Common myeloid progenitor, CD34-positive (primary cell): ENCODE data around the gene FUZ.

Experiments used
- CTCF ChIA-PET: fragments of 350-600 bp; sonication (Branson Sonifier 250); formaldehyde crosslinking; loops from one replicate; lab custom pipeline; 2021; ENCODE audit warnings: antibody characterized with exemption; lab: Charles Lee
- POLR2A ChIA-PET: fragments of 350-600 bp; sonication (Branson Sonifier 250); formaldehyde crosslinking; loops from one replicate; lab custom pipeline; 2021; ENCODE audit warnings: antibody characterized with exemption; lab: Charles Lee
- DNase-seq, 3 donors: peaks; one replicate each; pipeline versions ENCODE4 v3.0.0 to v3.0.0-alpha.2; 2013
- H3K27ac ChIP-seq, 2 experiments: 1 replicate in 1 of 2; 2 replicates in 1 of 2; pipeline ENCODE4 v1.7.0; 2013; ENCODE audit warnings: inconsistent platforms in 2 of 2, low read length in 2 of 2, mild to moderate bottlenecking in 2 of 2, low read depth in 1 of 2, moderate library complexity in 1 of 2; ENCODE audit not compliant: severe bottlenecking in 2 of 2, insufficient read depth in 1 of 2, poor library complexity in 1 of 2
- H3K27me3 ChIP-seq, 5 experiments: replicated peaks in 2 of 5; 1 replicate in 3 of 5; 2 replicates in 2 of 5; pipeline versions ENCODE4 v1.6.1 to v1.7.0; 2013; ENCODE audit warnings: low read length in 4 of 5, mild to moderate bottlenecking in 2 of 5, moderate library complexity in 2 of 5, inconsistent platforms in 1 of 5; ENCODE audit not compliant: insufficient read depth in 5 of 5, control insufficient read depth in 4 of 5
- H3K36me3 ChIP-seq, 4 experiments: 1 replicate in 2 of 4; 2 replicates in 2 of 4; pipeline versions ENCODE4 v1.6.1 to v1.7.0; 2013; ENCODE audit warnings: low read length in 3 of 4, control low read depth in 1 of 4, mild to moderate bottlenecking in 1 of 4; ENCODE audit not compliant: control insufficient read depth in 4 of 4, insufficient read depth in 4 of 4
- H3K4me1 ChIP-seq, 4 experiments: 1 replicate in 3 of 4; 2 replicates in 1 of 4; pipeline versions ENCODE4 v1.6.1 to v1.7.1; 2013; ENCODE audit warnings: low read length in 3 of 4, mild to moderate bottlenecking in 3 of 4, control low read depth in 1 of 4, inconsistent platforms in 1 of 4, moderate library complexity in 1 of 4; ENCODE audit not compliant: control insufficient read depth in 4 of 4, insufficient read depth in 4 of 4; ENCODE audit errors: control extremely low read depth in 1 of 4
- H3K4me3 ChIP-seq, 7 experiments: 1 replicate in 4 of 7; 2 replicates in 3 of 7; pipeline versions ENCODE4 v1.5.1 to v1.7.0; 2013; ENCODE audit warnings: mild to moderate bottlenecking in 7 of 7, low read length in 6 of 7, moderate library complexity in 6 of 7, inconsistent platforms in 2 of 7, low read depth in 2 of 7, control low read depth in 1 of 7; ENCODE audit not compliant: insufficient read depth in 4 of 7, control insufficient read depth in 1 of 7; ENCODE audit errors: extremely low read depth in 1 of 7
- H3K9me3 ChIP-seq, 5 experiments: 1 replicate in 4 of 5; 2 replicates in 1 of 5; pipeline versions ENCODE4 v1.6.1 to v1.7.1; 2013; ENCODE audit warnings: low read length in 4 of 5, mild to moderate bottlenecking in 2 of 5, inconsistent platforms in 1 of 5, low read depth in 1 of 5, moderate library complexity in 1 of 5; ENCODE audit not compliant: control insufficient read depth in 4 of 5, insufficient read depth in 2 of 5; ENCODE audit errors: control extremely low read depth in 1 of 5
- WGBS: methylation state at CpG from one replicate; pipeline ENCODE4 v1.1.5; 2013; ENCODE audit not compliant: insufficient coverage; 5-methylcytosine and 5-hydroxymethylcytosine counted together

Gene FUZ

DNA sequence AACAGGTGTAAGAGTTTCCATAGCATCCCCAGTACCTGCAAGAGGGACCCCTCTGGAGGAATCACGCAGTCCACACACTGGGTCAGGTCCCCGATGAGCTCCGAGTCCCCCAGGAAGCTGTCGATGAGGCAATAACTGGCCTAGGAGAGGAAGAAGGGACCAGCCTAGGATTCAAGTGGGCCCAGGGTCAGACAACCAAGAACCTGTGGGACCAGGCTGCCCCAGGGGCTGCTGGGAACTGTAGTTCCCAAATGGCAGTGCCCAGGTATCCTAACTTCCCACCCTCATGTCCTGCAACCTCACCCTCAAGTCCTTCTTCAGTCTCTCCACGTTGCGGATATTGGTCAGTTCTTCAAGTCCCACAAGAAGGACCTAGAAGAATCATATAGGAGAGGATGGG, 1.8 kb downstream of the FUZ start:
- Histone ChIP-seq H3K27ac (no peak overlapping the region), H3K27me3 (no peaks in the 10 kb centered on the region), H3K36me3 (peaks cover 0 to 4% (median 2%) of the 10 kb centered on the region in 4 experiments), H3K4me1 (peaks cover 9 to 51% (median 36%) of the 10 kb centered on the region in 4 experiments), H3K4me3 (no peak overlapping the region), H3K9me3 (no peaks in the 10 kb centered on the region)
- DNase-seq: no peak
- CTCF ChIA-PET: interaction anchor here (1.2 to 3.5 kb wide), 4 partner anchors 37 to 122 kb away, joined by 3 to 8 read pairs (median 5); partner anchors contain the start of genes ADM5 and PTOV1
- POLR2A ChIA-PET: no interaction called here
- WGBS: 92% methylated on average over 6 of the region's 6 CpGs

DNA sequence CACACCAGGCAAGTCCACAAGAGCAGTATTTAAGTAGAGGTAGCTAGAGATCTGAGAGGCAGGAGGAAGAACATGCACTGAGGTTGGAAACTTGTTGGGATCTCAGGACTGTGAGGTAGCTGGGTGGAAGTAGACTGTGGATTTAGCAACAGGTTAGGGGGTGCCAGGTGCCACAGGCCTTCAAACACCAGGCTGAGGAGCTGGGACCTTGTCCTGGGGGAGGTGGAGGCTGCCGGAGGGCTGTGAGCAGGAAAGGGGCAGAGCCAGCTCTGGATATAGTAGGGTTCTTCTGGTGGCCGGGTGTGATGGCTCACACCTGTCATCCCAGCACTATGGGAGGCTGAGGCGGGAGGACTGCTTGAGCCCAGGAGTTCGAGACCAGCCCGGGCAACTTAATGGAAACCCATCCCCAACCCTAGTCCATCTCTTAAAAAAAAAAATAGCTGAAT, 3.1 kb downstream of the FUZ start:
- H3K4me3 ChIP-seq: peak overlapping the region in 4 of 7 experiments; percentile 65 to 89 (median 78)
- CTCF ChIA-PET: interaction anchor here (0.6 to 3.5 kb wide), 5 partner anchors 35 to 125 kb away, joined by 3 to 8 read pairs (median 4); partner anchors contain the start of gene PTOV1
- H3K27ac ChIP-seq: no peak overlapping the region

DNA sequence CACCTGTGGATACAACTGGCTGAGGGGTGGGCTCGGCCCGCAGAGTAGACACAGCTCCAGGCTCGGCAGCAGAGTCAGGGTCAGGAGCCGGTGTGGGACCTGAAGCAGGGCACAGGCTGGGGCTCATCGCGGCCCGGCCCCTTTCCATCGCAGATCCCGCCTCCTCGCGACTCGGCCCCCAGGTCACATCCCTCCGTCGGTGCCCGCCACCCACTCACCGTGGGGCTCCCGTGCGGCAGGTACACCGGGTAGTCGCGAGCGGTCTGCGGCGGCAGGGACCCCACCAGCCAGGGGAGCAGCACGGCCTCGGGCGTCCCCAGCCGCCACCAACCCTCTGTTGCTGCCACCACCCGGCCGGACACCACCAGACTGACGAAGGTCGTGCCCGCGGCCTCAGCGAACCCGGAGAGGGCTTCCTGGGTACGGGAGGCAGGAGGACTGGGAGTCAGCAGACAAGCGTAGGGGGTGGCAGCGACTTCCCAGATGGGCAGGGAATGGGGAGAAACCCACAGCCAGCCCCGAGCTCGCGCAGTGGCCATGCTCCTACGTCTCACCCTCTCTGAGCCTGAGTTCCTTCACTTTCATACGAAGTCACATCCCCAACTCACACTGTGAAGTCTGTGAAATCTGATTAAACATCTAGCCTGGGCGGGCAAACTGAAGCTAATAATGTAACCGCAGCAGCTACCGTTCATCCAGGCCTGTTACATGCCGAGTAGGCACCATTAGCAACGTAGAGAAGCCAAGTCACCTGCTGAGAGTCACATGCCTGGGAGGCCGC, 3.7 kb downstream of the FUZ start:
- CTCF ChIA-PET: interaction anchor here (1.2 to 3.5 kb wide), 3 partner anchors 35 to 66 kb away, joined by 3 to 8 read pairs (median 4); partner anchors contain the start of gene PTOV1
- Histone ChIP-seq H3K4me3 (peak overlapping the region in 6 of 7 experiments; percentile 27 to 89 (median 75)), H3K9me3 (no peaks in the 10 kb centered on the region), H3K36me3 (peaks cover 0 to 22% (median 18%) of the 10 kb centered on the region in 4 experiments), H3K4me1 (peaks cover 9 to 51% (median 38%) of the 10 kb centered on the region in 4 experiments), H3K27ac (no peak overlapping the region), H3K27me3 (no peaks in the 10 kb centered on the region)
- POLR2A ChIA-PET: no interaction called here
- WGBS: 13% methylated on average over 44 of the region's 50 CpGs
- DNase-seq: peak in 2 of 3 donors; percentile 33 to 54

More for the DNA sequence above, 3.1 kb downstream of the FUZ start:
- H3K4me1 ChIP-seq: peaks cover 9 to 51% (median 38%) of the 10 kb centered on the region in 4 experiments
- H3K36me3 ChIP-seq: peaks cover 0 to 17% (median 12%) of the 10 kb centered on the region in 4 experiments
- DNase-seq: no peak
- 90% methylated on average over 5 of the region's 5 CpGs for WGBS
- no peaks in the 10 kb centered on the region for H3K27me3 ChIP-seq
- no peaks in the 10 kb centered on the region for H3K9me3 ChIP-seq
- POLR2A ChIA-PET: no interaction called here

DNA sequence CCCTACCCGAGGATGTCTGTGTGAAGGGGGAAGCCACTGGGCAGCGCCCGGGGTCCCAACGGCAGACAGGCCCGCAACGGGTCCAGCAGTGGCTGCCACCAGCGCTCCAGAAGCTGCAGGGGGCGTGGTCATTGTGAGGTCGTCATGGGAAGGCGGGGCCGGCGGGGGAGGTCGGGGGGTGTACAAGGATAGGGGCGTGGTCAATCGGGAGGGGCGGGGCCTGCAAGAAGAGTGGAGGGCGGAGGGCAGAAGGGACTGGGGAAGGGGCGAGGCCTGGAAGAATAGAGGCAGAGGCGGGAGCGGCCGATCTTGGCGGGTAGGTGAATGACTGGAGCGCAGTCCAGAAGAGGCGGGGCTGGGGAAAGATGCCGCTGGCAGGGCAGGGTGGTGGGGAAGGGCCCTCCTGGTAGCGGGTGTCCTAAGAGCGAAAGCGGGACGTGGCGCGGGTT, 4.4 kb downstream of the FUZ start:
- H3K9me3 ChIP-seq: no peaks in the 10 kb centered on the region
- peak overlapping the region in 6 of 7 experiments; percentile 27 to 89 (median 75) for H3K4me3 ChIP-seq
- ChIA-PET CTCF (no interaction called here), POLR2A (no interaction called here)
- WGBS: 0% methylated on average over 16 of the region's 31 CpGs
- no peak overlapping the region for H3K27ac ChIP-seq
- peak; percentile 89 to 94 (median 93) for DNase-seq
- peaks cover 6 to 45% (median 36%) of the 10 kb centered on the region in 4 experiments for H3K4me1 ChIP-seq
- peaks cover 0 to 23% (median 19%) of the 10 kb centered on the region in 4 experiments for H3K36me3 ChIP-seq
- no peaks in the 10 kb centered on the region for H3K27me3 ChIP-seq

DNA sequence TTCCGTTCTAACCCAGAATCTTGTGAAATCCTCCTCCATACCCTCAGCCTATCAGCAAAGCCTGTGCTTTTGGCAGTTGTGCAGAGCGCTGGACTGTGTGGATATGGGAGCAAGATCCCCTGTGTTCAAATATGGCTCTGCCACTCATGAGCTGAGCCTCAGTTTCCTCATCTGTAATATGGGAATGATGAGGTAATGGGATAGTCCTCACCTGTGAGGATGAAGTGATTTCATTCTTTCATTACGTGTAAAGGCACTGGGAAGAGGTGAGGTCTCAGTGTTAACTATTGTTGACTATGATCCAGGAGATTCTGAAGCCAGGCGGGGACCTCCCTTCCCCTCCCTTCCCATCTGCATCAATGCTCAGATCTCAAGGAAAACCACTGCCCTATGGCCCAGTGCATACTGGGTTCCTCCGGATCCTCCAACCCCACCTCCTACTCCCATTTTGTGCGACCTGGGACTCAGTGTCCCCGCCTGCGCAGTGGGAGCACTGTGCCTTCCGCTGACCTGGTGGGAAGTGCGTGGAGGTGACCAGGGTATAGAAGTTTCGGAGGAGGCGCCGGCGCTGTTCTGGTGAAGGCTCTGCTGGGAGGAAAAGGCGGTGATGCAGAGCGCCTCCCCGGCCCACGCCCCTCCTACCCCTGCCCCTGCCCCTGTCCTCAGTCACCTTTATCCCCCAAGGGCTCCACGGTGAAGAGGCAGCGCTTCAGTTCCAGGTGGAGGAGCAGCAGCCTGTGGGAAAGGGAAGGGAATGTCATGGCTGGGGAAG, 5.0 kb downstream of the FUZ start:
- DNase-seq: no peak
- no peaks in the 10 kb centered on the region for H3K27me3 ChIP-seq
- H3K9me3 ChIP-seq: no peaks in the 10 kb centered on the region
- CTCF ChIA-PET: interaction anchor here (0.9 to 1.0 kb wide), 3 partner anchors 22 to 40 kb away, joined by 3 read pairs; no protein-coding TSS in a partner anchor
- peak overlapping the region in 2 of 7 experiments; percentile 75 to 89 for H3K4me3 ChIP-seq
- H3K4me1 ChIP-seq: peaks cover 6 to 45% (median 36%) of the 10 kb centered on the region in 4 experiments
- POLR2A ChIA-PET: no interaction called here
- H3K36me3 ChIP-seq: peaks cover 0 to 30% (median 25%) of the 10 kb centered on the region in 4 experiments
- WGBS: 88% methylated on average over 13 of the region's 20 CpGs
- peak overlapping the region in 1 of 2 experiments; percentile 18 for H3K27ac ChIP-seq

DNA sequence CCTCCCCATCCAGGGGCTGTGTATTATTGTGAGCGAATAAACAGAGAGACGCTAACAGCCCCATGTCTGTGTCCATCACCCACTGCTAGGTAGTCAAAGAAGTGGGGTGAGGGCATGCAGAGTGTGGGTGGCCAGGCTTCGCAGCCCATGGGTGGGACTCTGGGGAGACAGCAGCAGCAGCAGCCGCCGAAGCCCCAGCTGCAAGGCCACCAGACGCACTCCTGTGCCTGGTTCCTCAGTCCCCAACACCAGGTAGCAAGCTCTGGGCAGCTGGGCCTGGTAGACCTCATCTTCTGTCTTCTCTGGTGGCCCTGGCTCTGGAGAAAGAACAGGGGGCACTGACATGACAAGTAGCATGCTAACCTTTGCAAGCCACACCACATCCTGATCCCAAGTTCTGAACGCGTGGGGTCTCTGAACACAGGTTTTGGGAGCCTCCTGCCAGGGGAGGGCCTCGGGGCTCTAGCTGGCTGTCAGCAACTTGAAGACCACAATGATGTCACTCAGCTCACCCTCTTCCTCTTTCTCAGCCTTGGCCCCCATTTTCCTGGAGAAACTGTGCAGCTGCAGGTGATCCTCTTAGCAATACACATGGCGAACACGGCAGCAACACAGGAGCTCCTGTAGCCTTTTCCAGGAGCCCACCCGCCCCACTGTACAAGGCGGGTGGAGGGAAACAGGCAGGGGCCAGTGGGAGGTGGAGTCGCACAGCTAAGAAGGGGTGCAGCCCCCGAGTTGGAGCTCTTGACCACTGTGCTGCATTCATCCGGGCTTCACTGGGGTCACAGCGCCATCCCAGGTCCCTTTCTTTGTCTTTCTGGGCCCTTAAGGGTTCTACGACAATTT, 5.8 kb downstream of the FUZ start:
- ChIA-PET CTCF (interaction anchor here (0.9 to 1.0 kb wide), 3 partner anchors 21 to 41 kb away, joined by 3 read pairs; no protein-coding TSS in a partner anchor), POLR2A (no interaction called here)
- Histone ChIP-seq H3K36me3 (peaks cover 0 to 38% (median 32%) of the 10 kb centered on the region in 4 experiments), H3K4me3 (peak overlapping the region in 1 of 7 experiments; percentile 23), H3K27ac (peak overlapping the region; percentile 18 to 25), H3K4me1 (peaks cover 6 to 36% (median 28%) of the 10 kb centered on the region in 4 experiments), H3K27me3 (no peaks in the 10 kb centered on the region), H3K9me3 (no peaks in the 10 kb centered on the region)
- DNase-seq: peak; percentile 81 to 90 (median 87)
- WGBS: 54% methylated on average over 13 of the region's 18 CpGs
